ENCODE measurements around the gene MNT.

DNA sequence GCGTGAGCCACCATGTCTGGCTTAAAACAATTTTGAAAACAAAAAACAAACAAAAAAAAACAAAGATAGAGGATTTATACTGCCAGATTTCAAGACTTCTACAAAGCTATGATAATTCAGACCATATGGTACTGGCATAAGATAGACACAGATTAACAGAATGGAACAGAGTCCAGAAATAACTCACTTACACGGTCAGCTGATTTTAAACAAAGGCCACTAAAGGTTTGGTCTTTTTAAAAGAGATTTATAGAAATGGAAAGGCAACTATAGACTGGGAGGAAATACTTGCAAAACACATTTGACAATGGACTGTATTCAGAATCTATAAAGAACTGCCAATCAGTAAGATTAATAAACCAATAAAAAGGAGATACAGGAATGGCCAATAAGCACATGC is 48.6 kb upstream of the MNT start:
- TF ChIP-seq, protein P1, sequence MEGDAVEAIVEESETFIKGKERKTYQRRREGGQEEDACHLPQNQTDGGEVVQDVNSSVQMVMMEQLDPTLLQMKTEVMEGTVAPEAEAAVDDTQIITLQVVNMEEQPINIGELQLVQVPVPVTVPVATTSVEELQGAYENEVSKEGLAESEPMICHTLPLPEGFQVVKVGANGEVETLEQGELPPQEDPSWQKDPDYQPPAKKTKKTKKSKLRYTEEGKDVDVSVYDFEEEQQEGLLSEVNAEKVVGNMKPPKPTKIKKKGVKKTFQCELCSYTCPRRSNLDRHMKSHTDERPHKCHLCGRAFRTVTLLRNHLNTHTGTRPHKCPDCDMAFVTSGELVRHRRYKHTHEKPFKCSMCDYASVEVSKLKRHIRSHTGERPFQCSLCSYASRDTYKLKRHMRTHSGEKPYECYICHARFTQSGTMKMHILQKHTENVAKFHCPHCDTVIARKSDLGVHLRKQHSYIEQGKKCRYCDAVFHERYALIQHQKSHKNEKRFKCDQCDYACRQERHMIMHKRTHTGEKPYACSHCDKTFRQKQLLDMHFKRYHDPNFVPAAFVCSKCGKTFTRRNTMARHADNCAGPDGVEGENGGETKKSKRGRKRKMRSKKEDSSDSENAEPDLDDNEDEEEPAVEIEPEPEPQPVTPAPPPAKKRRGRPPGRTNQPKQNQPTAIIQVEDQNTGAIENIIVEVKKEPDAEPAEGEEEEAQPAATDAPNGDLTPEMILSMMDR (conservative IDR thresholded peaks at IDR 0.05; ENCODE audit: low read depth, low read length) = no peak
- TF ChIP-seq EZH2 (IDR thresholded peaks at IDR 0.05; ENCODE audit: borderline replicate concordance, low read depth, low read length, poor library complexity, severe bottlenecking) = no peak

All from A673 (cell line).